Smooth muscle cell (in vitro differentiated cells): ENCODE data around the gene LZTR1. TPM values are rescaled to one million over a fixed set of nuclear protein-coding genes. Genes with fewer than 3 reads are reported as not detected.
A peak's percentile ranks its signal among the peaks of the same experiment; 100 is the strongest.

Experiments
- DNase-seq: peaks from one replicate; lab custom pipeline; 2025; ENCODE audit not compliant: unreplicated experiment; lab: John Stamatoyannopoulos, UW
- H2AFZ ChIP-seq: fragments of 200-600 bp; sonication (generic); 2 replicates; pipeline ENCODE4 v1.6.0; 2016; ENCODE audit warnings: antibody characterized with exemption, low read depth, mild to moderate bottlenecking
- H3F3A ChIP-seq: fragments of 200-600 bp; sonication (generic); 2 replicates; pipeline ENCODE4 v1.6.0; 2017; ENCODE audit warnings: antibody characterized with exemption, low read depth
- H3K27ac ChIP-seq: fragments of 200-600 bp; sonication (generic); 2 replicates; pipeline ENCODE4 v1.5.1; 2016; ENCODE audit warnings: low read depth, mild to moderate bottlenecking
- H3K27me3 ChIP-seq: fragments of 200-600 bp; sonication (generic); 2 replicates; pipeline ENCODE4 v1.6.1; 2016; ENCODE audit warnings: low read depth, mild to moderate bottlenecking
- H3K36me3 ChIP-seq: fragments of 200-600 bp; sonication (generic); 2 replicates; pipeline ENCODE4 v1.5.1; 2016; ENCODE audit warnings: low read depth
- H3K4me1 ChIP-seq: fragments of 200-600 bp; sonication (generic); 2 replicates; pipeline ENCODE4 v1.5.1; 2016; ENCODE audit warnings: low read depth
- H3K4me2 ChIP-seq: fragments of 200-600 bp; sonication (generic); 2 replicates; pipeline ENCODE4 v1.6.0; 2016; ENCODE audit warnings: mild to moderate bottlenecking
- H3K4me3 ChIP-seq: fragments of 200-600 bp; sonication (generic); 2 replicates; pipeline ENCODE4 v1.5.1; 2016; ENCODE audit warnings: mild to moderate bottlenecking
- H3K79me2 ChIP-seq: fragments of 200-600 bp; sonication (generic); 2 replicates; pipeline ENCODE4 v1.6.0; 2016; ENCODE audit warnings: low read depth, mild to moderate bottlenecking
- H3K9ac ChIP-seq: fragments of 200-600 bp; sonication (generic); 2 replicates; pipeline ENCODE4 v1.6.0; 2016; ENCODE audit warnings: low read depth
- H3K9me3 ChIP-seq: fragments of 200-600 bp; sonication (generic); replicated peaks from 2 replicates; pipeline ENCODE4 v1.5.1; 2016; ENCODE audit warnings: low read depth
- H4K20me1 ChIP-seq: fragments of 200-600 bp; sonication (generic); 2 replicates; pipeline ENCODE4 v1.6.0; 2016; ENCODE audit warnings: low read depth
- WGBS: methylation state at CpG from one replicate; pipeline ENCODE4 v1.1.7; 2016; ENCODE audit warnings: low lambda C conversion rate; 5-methylcytosine and 5-hydroxymethylcytosine counted together
- polyA plus RNA-seq: library from polyadenylated mRNA; unstranded; fragments of >200 nt; fragmentation: Nextera tagmentation; extraction: Ambion mirVana; gene quantifications from 2 replicates; pipeline ENCODE4 v1.2.1, GENCODE V29; 2016
- total RNA-seq: library from RNA; depleted of rRNA; stranded (reverse); fragments of >200 nt; gene quantifications from 2 replicates; pipeline ENCODE4 v1.2.3, GENCODE V29; 2014
- TF ChIP-seq, protein P1 (sequence below): fragments of 200-600 bp; sonication (generic); IDR thresholded peaks from 2 replicates; pipeline ENCODE4 v1.5.1; 2017; ENCODE audit warnings: borderline replicate concordance, mild to moderate bottlenecking, antibody characterized with exemption; ENCODE audit not compliant: insufficient read depth, poor library complexity, severe bottlenecking

LZTR1 gene
- total and polyA plus RNA-seq, 2 experiments from 2014 or later: 34.2 to 43.9 TPM

DNA sequence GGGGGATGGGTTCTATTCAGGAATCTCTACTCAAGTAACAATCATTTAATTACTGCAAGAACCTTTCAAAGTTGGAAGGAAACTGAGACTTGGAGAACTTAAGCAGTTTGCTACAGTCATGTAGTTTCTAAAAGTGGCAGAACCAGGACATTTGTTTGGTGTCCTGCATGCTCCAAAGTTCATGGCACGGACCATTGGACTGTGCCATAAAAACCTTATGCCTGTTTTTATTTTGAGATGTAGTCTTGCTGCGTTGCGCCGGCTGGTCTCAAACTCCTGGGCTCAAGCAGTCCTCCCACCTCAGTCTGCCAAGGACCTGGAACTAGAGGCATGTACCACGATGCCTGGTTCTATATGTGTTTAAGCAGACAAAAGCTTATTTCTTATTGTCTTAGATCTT, 33.6 kb upstream of the LZTR1 start:
- WGBS: 78% methylated on average over 5 of the region's 5 CpGs

DNA sequence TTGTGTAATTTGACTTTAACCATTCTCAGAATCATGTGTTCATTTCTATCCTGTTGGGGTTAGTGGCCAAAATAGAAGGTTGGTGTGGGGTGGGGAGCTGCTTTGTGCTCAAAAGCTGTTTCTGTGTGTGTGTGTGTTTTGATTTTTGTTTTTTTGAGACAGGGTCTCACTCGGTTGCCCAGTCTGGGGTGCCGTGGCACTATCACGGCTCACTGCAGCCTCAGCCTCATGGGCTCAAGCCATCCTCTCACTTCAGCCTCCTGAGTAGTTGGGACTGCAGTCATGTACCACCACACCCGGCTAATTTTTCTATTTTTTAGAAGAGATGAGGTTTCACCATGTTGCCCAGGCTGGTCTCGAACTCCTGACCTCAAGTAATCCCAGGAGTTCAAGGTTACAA, 33.1 kb upstream of the LZTR1 start:
- no peak overlapping the region for H3K4me3 ChIP-seq
- H3K4me2 ChIP-seq: no peak overlapping the region
- H3K79me2 ChIP-seq: peaks cover 69% of the 10 kb centered on the region
- DNase-seq: no peak
- no peaks in the 10 kb centered on the region for H3K9me3 ChIP-seq
- H4K20me1 ChIP-seq: peaks cover 100% of the 10 kb centered on the region
- H3K4me1 ChIP-seq: no peaks in the 10 kb centered on the region
- no peak overlapping the region for H3K27ac ChIP-seq
- H3K9ac ChIP-seq: no peak overlapping the region
- no peaks in the 10 kb centered on the region for H3K27me3 ChIP-seq
- H3F3A ChIP-seq: peaks cover 17% of the 10 kb centered on the region
- TF ChIP-seq, protein P1, sequence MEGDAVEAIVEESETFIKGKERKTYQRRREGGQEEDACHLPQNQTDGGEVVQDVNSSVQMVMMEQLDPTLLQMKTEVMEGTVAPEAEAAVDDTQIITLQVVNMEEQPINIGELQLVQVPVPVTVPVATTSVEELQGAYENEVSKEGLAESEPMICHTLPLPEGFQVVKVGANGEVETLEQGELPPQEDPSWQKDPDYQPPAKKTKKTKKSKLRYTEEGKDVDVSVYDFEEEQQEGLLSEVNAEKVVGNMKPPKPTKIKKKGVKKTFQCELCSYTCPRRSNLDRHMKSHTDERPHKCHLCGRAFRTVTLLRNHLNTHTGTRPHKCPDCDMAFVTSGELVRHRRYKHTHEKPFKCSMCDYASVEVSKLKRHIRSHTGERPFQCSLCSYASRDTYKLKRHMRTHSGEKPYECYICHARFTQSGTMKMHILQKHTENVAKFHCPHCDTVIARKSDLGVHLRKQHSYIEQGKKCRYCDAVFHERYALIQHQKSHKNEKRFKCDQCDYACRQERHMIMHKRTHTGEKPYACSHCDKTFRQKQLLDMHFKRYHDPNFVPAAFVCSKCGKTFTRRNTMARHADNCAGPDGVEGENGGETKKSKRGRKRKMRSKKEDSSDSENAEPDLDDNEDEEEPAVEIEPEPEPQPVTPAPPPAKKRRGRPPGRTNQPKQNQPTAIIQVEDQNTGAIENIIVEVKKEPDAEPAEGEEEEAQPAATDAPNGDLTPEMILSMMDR: no peak
- no peaks in the 10 kb centered on the region for H3K36me3 ChIP-seq
- WGBS: 97% methylated on average over 5 of the region's 5 CpGs
- H2AFZ ChIP-seq: no peak overlapping the region

More for the DNA sequence above, 33.6 kb upstream of the LZTR1 start:
- no peak overlapping the region for H2AFZ ChIP-seq
- H3K4me2 ChIP-seq: no peak overlapping the region
- no peaks in the 10 kb centered on the region for H3K9me3 ChIP-seq
- no peaks in the 10 kb centered on the region for H3K36me3 ChIP-seq
- no peaks in the 10 kb centered on the region for H3K27me3 ChIP-seq
- H3K4me3 ChIP-seq: no peak overlapping the region
- H3K9ac ChIP-seq: no peak overlapping the region
- peaks cover 12% of the 10 kb centered on the region for H3F3A ChIP-seq
- H4K20me1 ChIP-seq: peaks cover 100% of the 10 kb centered on the region
- H3K79me2 ChIP-seq: peaks cover 74% of the 10 kb centered on the region
- TF ChIP-seq, protein P1: no peak
- no peak overlapping the region for H3K27ac ChIP-seq
- no peak for DNase-seq
- H3K4me1 ChIP-seq: no peaks in the 10 kb centered on the region

DNA sequence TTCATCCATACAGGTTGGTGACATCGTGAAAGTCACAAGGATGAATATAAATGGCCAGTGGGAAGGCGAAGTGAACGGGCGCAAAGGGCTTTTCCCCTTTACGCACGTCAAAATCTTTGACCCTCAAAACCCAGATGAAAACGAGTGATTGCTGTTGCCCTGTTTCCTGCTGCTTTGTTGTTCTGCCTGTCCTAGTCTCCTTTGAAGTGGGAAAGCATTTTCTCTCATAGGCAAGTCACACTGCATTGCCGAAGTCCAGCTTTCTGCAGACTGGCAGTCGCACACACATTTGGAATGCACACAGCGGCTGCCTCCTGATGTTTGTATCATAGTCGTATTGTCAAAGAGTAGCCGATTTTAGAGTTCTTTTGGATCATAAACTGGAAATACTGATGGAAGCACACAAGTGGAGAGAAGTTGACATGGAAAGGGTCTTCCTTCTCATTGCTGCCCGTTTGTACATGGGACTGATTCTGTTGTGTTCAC, 32.4 kb upstream of the LZTR1 start:
- no peaks in the 10 kb centered on the region for H3K27me3 ChIP-seq

More for the DNA sequence above, 32.4 kb upstream of the LZTR1 start:
- Histone ChIP-seq H3K4me2 (no peak overlapping the region), H3K36me3 (no peaks in the 10 kb centered on the region), H2AFZ (no peak overlapping the region), H3K27ac (peak overlapping the region; percentile 52), H3K4me3 (no peak overlapping the region), H3F3A (peaks cover 20% of the 10 kb centered on the region), H4K20me1 (peaks cover 97% of the 10 kb centered on the region), H3K9ac (no peak overlapping the region), H3K79me2 (peaks cover 61% of the 10 kb centered on the region), H3K4me1 (no peaks in the 10 kb centered on the region), H3K9me3 (no peaks in the 10 kb centered on the region)
- 86% methylated on average over 13 of the region's 13 CpGs for WGBS
- no peak for DNase-seq
- TF ChIP-seq, protein P1: no peak
